Smooth muscle cell (in vitro differentiated cells): ENCODE data around the gene SUCO. TPM values are rescaled to one million over a fixed set of nuclear protein-coding genes. Genes with fewer than 3 reads are reported as not detected.

Experiments used
- DNase-seq: peaks from one replicate; lab custom pipeline; 2025; ENCODE audit not compliant: unreplicated experiment; lab: John Stamatoyannopoulos, UW
- H2AFZ ChIP-seq: fragments of 200-600 bp; sonication (generic); 2 replicates; pipeline ENCODE4 v1.6.0; 2016; ENCODE audit warnings: antibody characterized with exemption, low read depth, mild to moderate bottlenecking
- H3F3A ChIP-seq: fragments of 200-600 bp; sonication (generic); 2 replicates; pipeline ENCODE4 v1.6.0; 2017; ENCODE audit warnings: antibody characterized with exemption, low read depth
- H3K27ac ChIP-seq: fragments of 200-600 bp; sonication (generic); 2 replicates; pipeline ENCODE4 v1.5.1; 2016; ENCODE audit warnings: low read depth, mild to moderate bottlenecking
- H3K27me3 ChIP-seq: fragments of 200-600 bp; sonication (generic); 2 replicates; pipeline ENCODE4 v1.6.1; 2016; ENCODE audit warnings: low read depth, mild to moderate bottlenecking
- H3K36me3 ChIP-seq: fragments of 200-600 bp; sonication (generic); 2 replicates; pipeline ENCODE4 v1.5.1; 2016; ENCODE audit warnings: low read depth
- H3K4me1 ChIP-seq: fragments of 200-600 bp; sonication (generic); 2 replicates; pipeline ENCODE4 v1.5.1; 2016; ENCODE audit warnings: low read depth
- H3K4me2 ChIP-seq: fragments of 200-600 bp; sonication (generic); 2 replicates; pipeline ENCODE4 v1.6.0; 2016; ENCODE audit warnings: mild to moderate bottlenecking
- H3K4me3 ChIP-seq: fragments of 200-600 bp; sonication (generic); 2 replicates; pipeline ENCODE4 v1.5.1; 2016; ENCODE audit warnings: mild to moderate bottlenecking
- H3K79me2 ChIP-seq: fragments of 200-600 bp; sonication (generic); 2 replicates; pipeline ENCODE4 v1.6.0; 2016; ENCODE audit warnings: low read depth, mild to moderate bottlenecking
- H3K9ac ChIP-seq: fragments of 200-600 bp; sonication (generic); 2 replicates; pipeline ENCODE4 v1.6.0; 2016; ENCODE audit warnings: low read depth
- H3K9me3 ChIP-seq: fragments of 200-600 bp; sonication (generic); replicated peaks from 2 replicates; pipeline ENCODE4 v1.5.1; 2016; ENCODE audit warnings: low read depth
- H4K20me1 ChIP-seq: fragments of 200-600 bp; sonication (generic); 2 replicates; pipeline ENCODE4 v1.6.0; 2016; ENCODE audit warnings: low read depth
- whole genome bisulfite sequencing: methylation state at CpG from one replicate; pipeline ENCODE4 v1.1.7; 2016; ENCODE audit warnings: low lambda C conversion rate; 5-methylcytosine and 5-hydroxymethylcytosine counted together
- polyA plus RNA-seq: library from polyadenylated mRNA; unstranded; fragments of >200 nt; fragmentation: Nextera tagmentation; extraction: Ambion mirVana; gene quantifications from 2 replicates; pipeline ENCODE4 v1.2.1, GENCODE V29; 2016
- total RNA-seq: library from RNA; depleted of rRNA; stranded (reverse); fragments of >200 nt; gene quantifications from 2 replicates; pipeline ENCODE4 v1.2.3, GENCODE V29; 2014
- TF ChIP-seq, protein P1 (sequence below): fragments of 200-600 bp; sonication (generic); IDR thresholded peaks from 2 replicates; pipeline ENCODE4 v1.5.1; 2017; ENCODE audit warnings: borderline replicate concordance, mild to moderate bottlenecking, antibody characterized with exemption; ENCODE audit not compliant: insufficient read depth, poor library complexity, severe bottlenecking

SUCO gene
- total and polyA plus RNA-seq, 2 experiments from 2014 or later: 16.9 to 96.7 TPM

DNA sequence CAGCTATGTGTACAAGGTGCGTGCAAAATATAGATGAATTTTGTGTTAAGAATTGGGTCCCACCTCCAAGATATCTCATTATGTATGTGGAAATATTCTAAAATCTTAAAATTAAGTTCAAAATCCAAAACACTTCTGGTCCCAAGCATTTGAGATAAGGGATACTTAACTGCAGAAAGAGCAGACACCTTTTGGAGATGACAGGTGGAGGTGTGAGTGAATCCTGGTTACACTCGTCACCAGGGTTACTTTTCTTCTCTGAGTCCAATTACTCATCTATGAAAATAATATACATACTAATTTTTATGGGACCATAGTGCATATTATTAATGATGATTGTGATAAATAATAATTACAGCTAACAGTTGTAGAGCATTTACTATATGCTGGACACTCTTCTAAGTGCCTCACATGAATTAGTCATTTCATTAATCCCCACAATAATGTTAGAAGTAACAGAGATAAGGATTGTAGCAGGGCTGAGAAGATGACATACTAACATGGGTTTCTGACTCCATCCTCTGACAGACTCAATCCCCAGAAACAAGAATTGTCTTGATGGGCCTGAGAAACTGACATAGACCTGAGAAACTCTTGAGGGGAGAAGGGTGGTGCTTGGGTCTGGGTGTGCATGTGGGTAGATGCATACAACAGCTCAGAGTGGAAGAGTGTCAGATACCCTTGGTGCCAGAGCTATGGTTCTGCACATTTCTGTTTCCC is 117.7 kb downstream of the SUCO start:
- H2AFZ ChIP-seq: no peak overlapping the region
- no peaks in the 10 kb centered on the region for H4K20me1 ChIP-seq
- no peaks in the 10 kb centered on the region for H3K36me3 ChIP-seq
- H3K27me3 ChIP-seq: no peaks in the 10 kb centered on the region
- H3K27ac ChIP-seq: no peak overlapping the region
- H3K9me3 ChIP-seq: no peaks in the 10 kb centered on the region
- H3K4me1 ChIP-seq: no peaks in the 10 kb centered on the region
- no peaks in the 10 kb centered on the region for H3K79me2 ChIP-seq
- WGBS: 93% methylated on average over 2 of the region's 2 CpGs
- no peak overlapping the region for H3K9ac ChIP-seq
- no peaks in the 10 kb centered on the region for H3F3A ChIP-seq
- H3K4me3 ChIP-seq: no peak overlapping the region
- H3K4me2 ChIP-seq: no peak overlapping the region
- no peak for DNase-seq
- TF ChIP-seq, protein P1, sequence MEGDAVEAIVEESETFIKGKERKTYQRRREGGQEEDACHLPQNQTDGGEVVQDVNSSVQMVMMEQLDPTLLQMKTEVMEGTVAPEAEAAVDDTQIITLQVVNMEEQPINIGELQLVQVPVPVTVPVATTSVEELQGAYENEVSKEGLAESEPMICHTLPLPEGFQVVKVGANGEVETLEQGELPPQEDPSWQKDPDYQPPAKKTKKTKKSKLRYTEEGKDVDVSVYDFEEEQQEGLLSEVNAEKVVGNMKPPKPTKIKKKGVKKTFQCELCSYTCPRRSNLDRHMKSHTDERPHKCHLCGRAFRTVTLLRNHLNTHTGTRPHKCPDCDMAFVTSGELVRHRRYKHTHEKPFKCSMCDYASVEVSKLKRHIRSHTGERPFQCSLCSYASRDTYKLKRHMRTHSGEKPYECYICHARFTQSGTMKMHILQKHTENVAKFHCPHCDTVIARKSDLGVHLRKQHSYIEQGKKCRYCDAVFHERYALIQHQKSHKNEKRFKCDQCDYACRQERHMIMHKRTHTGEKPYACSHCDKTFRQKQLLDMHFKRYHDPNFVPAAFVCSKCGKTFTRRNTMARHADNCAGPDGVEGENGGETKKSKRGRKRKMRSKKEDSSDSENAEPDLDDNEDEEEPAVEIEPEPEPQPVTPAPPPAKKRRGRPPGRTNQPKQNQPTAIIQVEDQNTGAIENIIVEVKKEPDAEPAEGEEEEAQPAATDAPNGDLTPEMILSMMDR: no peak

DNA sequence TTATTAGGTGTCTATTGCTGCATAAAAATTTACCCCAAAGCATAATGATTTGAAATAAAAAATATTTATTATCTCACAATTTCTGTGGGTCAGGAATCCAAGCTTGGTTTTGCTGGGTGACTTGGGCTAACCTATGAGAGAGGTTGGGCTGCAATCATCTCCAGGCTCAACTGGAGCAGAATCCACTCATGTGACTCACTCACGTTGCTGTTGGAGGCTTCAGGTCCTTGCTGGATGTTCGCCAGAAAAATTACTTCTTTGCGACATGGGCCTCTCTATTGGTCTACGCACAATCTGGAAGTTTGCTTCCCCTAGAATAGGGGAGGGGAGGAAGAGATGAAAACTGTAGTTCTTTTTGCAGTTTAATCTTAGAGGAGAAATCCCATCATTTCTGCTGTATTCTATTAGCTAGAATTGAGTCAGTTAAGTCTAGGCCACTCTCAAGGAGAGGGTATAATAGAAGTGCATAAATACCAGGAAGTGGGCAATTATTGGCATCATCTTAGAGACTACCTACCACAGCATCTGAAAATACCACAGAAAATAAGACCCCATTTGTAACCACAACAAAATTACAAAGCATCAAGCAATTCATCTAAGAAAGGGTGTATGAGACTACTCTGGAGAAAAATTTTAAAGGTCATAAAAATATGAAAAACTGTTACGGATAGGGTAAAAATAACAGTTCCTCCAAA is 120.2 kb downstream of the SUCO start:
- Histone ChIP-seq H3K4me3 (no peak overlapping the region), H3K27ac (no peak overlapping the region), H3K4me1 (no peaks in the 10 kb centered on the region), H3K36me3 (no peaks in the 10 kb centered on the region), H3K9me3 (no peaks in the 10 kb centered on the region), H2AFZ (no peak overlapping the region), H4K20me1 (no peaks in the 10 kb centered on the region), H3K4me2 (no peak overlapping the region), H3F3A (no peaks in the 10 kb centered on the region), H3K27me3 (no peaks in the 10 kb centered on the region), H3K79me2 (no peaks in the 10 kb centered on the region), H3K9ac (no peak overlapping the region)
- no peak for DNase-seq
- TF ChIP-seq, protein P1: no peak
- WGBS: 75% methylated on average over 5 of the region's 5 CpGs

DNA sequence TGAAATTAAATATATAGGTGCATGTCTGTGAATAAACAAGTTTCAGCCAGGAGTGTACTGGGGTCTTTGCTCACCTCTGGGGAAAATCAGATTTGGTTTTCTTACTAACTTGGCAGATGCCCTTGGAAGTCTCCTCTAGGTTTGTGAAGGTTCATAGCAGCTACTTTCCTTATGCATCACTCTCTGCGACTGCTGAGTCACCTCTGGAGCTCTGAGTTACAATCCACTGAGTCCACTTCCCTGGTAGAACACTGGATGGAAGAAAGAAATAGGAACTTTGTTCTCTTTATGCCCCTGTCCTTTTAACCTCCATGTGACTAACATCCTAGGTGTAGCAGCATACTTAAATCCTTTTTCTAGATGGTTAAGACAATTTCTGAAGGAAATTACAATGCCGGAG is 121.6 kb downstream of the SUCO start:
- no peak overlapping the region for H3K27ac ChIP-seq
- H3K27me3 ChIP-seq: no peaks in the 10 kb centered on the region
- DNase-seq: no peak
- no peaks in the 10 kb centered on the region for H3K79me2 ChIP-seq
- H3K36me3 ChIP-seq: no peaks in the 10 kb centered on the region
- TF ChIP-seq, protein P1: no peak
- no peaks in the 10 kb centered on the region for H4K20me1 ChIP-seq
- no peaks in the 10 kb centered on the region for H3F3A ChIP-seq
- no peak overlapping the region for H3K4me2 ChIP-seq
- no peak overlapping the region for H3K9ac ChIP-seq
- WGBS: 81% methylated on average over 2 of the region's 2 CpGs
- H2AFZ ChIP-seq: no peak overlapping the region
- H3K4me3 ChIP-seq: no peak overlapping the region
- no peaks in the 10 kb centered on the region for H3K4me1 ChIP-seq
- H3K9me3 ChIP-seq: no peaks in the 10 kb centered on the region

DNA sequence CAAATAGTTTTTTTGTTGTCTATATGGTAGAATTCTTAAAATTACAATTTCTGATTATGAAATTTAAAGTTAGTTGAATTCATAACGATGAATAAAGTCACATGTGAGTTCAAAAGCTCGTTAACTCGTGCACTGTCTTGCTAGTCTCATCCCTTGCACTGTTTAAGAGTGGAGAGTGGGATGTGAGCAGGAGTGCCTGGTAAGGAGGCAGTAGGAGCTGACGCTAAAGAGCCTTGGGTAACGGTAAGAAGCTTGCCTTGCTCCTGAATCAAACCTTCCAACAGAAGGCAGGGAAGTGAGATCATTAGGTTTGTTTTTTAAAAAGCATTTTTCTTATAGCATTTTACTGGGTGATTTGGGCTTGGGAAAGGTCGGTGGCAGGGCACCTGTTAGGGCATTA is 123.6 kb downstream of the SUCO start:
- TF ChIP-seq, protein P1: no peak
- WGBS: 89% methylated on average over 6 of the region's 6 CpGs
- H2AFZ ChIP-seq: no peak overlapping the region
- H3K36me3 ChIP-seq: no peaks in the 10 kb centered on the region
- H3K79me2 ChIP-seq: no peaks in the 10 kb centered on the region
- H3K4me3 ChIP-seq: no peak overlapping the region
- H3F3A ChIP-seq: no peaks in the 10 kb centered on the region
- no peak overlapping the region for H3K27ac ChIP-seq
- no peak overlapping the region for H3K9ac ChIP-seq
- no peaks in the 10 kb centered on the region for H3K9me3 ChIP-seq
- H3K4me2 ChIP-seq: no peak overlapping the region
- DNase-seq: no peak
- no peaks in the 10 kb centered on the region for H3K27me3 ChIP-seq
- no peaks in the 10 kb centered on the region for H3K4me1 ChIP-seq
- H4K20me1 ChIP-seq: no peaks in the 10 kb centered on the region
